Fibroblast of skin of left biceps (primary cell): ENCODE results near the gene SHANK2.

Source experiments
- DNase-seq, 2 experiments: peaks; one replicate each; pipeline ENCODE4 v3.0.0-alpha.2; 2013; ENCODE audit warnings: low read depth in 2 of 2

The SHANK2 gene

DNA sequence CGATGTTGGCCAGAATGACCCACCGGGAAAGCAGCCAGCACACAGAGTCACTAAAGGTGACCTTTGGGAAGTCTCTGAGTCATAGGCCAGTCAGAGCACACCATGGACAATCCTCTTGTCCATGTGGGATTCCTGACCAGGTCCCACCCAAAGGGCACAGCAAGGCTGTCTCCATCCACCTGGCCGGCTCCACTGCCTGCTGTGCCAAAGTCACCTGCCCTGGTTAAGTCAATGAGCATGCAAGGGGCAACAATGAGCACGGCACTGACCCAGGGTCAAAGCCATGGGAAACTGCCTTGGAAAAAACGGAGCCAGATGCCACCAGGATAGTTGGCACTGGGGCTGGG is 49.8 kb downstream of the SHANK2 start:
- no peak for DNase-seq
